HepG2 (cell line): ENCODE measurements around the gene CDK2. TPM values are rescaled to one million over a fixed set of nuclear protein-coding genes. Genes with fewer than 3 reads are reported as not detected.

Experiments used
- ARNT ChIP-seq: fragments of 450-650 bp; IDR thresholded peaks from 2 replicates; pipeline ENCODE4 v1.6.1; 2017
- ATAD3A ChIP-seq: sonication (generic); formaldehyde crosslinking; IDR thresholded peaks from 2 replicates; pipeline ENCODE4 v1.4.0; 2020; ENCODE audit warnings: missing genetic modification reagents
- ATF7-NPFF ChIP-seq: sonication (generic); formaldehyde crosslinking; IDR thresholded peaks from 2 replicates; pipeline ENCODE4 v1.8.1; 2023; ENCODE audit warnings: mild to moderate bottlenecking, low read depth, missing genetic modification reagents, moderate library complexity
- CBX5 ChIP-seq: sonication (generic); formaldehyde crosslinking; IDR thresholded peaks from 2 replicates; pipeline ENCODE4 v1.4.0; 2020; ENCODE audit warnings: missing genetic modification reagents, borderline replicate concordance
- ELF3 ChIP-seq: IDR thresholded peaks from 2 replicates; pipeline ENCODE4 v1.6.1; 2016; ENCODE audit warnings: missing genetic modification reagents, missing compliant biosample characterization
- ESRRA ChIP-seq: sonication (generic); formaldehyde crosslinking; IDR thresholded peaks from 2 replicates; pipeline ENCODE4 v1.5.1; 2020; ENCODE audit warnings: mild to moderate bottlenecking, low read depth, missing genetic modification reagents
- FOXC1 ChIP-seq: sonication (generic); formaldehyde crosslinking; IDR thresholded peaks from 2 replicates; pipeline ENCODE4 v1.8.0; 2022; ENCODE audit warnings: mild to moderate bottlenecking, missing genetic modification reagents, borderline replicate concordance
- HOXA9 ChIP-seq: sonication (generic); formaldehyde crosslinking; IDR thresholded peaks from 2 replicates; pipeline ENCODE4 v1.8.1; 2022; ENCODE audit warnings: missing genetic modification reagents, mild to moderate bottlenecking, moderate library complexity, borderline replicate concordance
- KDM5B ChIP-seq: sonication (generic); formaldehyde crosslinking; IDR thresholded peaks from 2 replicates; pipeline ENCODE4 v1.4.0; 2020; ENCODE audit warnings: missing genetic modification reagents, mild to moderate bottlenecking, borderline replicate concordance
- KLF11 ChIP-seq: IDR thresholded peaks from 2 replicates; pipeline ENCODE4 v1.6.1; 2016; ENCODE audit warnings: missing compliant biosample characterization
- KLF9 ChIP-seq: IDR thresholded peaks from 2 replicates; pipeline ENCODE4 v1.6.1; 2016; ENCODE audit warnings: low read depth
- MED13 ChIP-seq: sonication (generic); formaldehyde crosslinking; IDR thresholded peaks from 2 replicates; pipeline ENCODE4 v1.5.0; 2020; ENCODE audit warnings: missing genetic modification reagents
- NR3C1 ChIP-seq: sonication (generic); formaldehyde crosslinking; IDR thresholded peaks from 2 replicates; pipeline ENCODE4 v1.4.0; 2020; ENCODE audit warnings: missing genetic modification reagents
- SAP130 ChIP-seq: IDR thresholded peaks from 2 replicates; pipeline ENCODE4 v1.6.1; 2016; ENCODE audit warnings: low read depth
- TARDBP ChIP-seq: sonication (generic); formaldehyde crosslinking; IDR thresholded peaks from 2 replicates; pipeline ENCODE4 v1.8.0; 2022; ENCODE audit warnings: mild to moderate bottlenecking, missing genetic modification reagents
- XBP1 ChIP-seq: sonication (generic); formaldehyde crosslinking; IDR thresholded peaks from 2 replicates; pipeline ENCODE4 v1.5.0; 2020; ENCODE audit warnings: missing genetic modification reagents
- ZBTB42 ChIP-seq: sonication (generic); formaldehyde crosslinking; IDR thresholded peaks from 2 replicates; pipeline ENCODE4 v1.5.0; 2020; ENCODE audit warnings: mild to moderate bottlenecking, missing genetic modification reagents
- ZNF143 ChIP-seq: sonication (generic); formaldehyde crosslinking; IDR thresholded peaks from 2 replicates; pipeline ENCODE4 v1.4.0; 2020; ENCODE audit warnings: missing genetic modification reagents
- ZNF335 ChIP-seq: sonication (generic); formaldehyde crosslinking; IDR thresholded peaks from 2 replicates; pipeline ENCODE4 v1.4.0; 2020; ENCODE audit warnings: missing genetic modification reagents
- ZNF777 ChIP-seq: sonication (generic); formaldehyde crosslinking; IDR thresholded peaks from 2 replicates; pipeline ENCODE4 v1.4.0; 2020; ENCODE audit warnings: missing genetic modification reagents
- ZNF841 ChIP-seq: sonication (generic); formaldehyde crosslinking; IDR thresholded peaks from 2 replicates; pipeline ENCODE4 v1.8.1; 2023; ENCODE audit warnings: missing genetic modification reagents, borderline replicate concordance
- polyA plus RNA-seq, 8 experiments: library from polyadenylated mRNA; depleted of rRNA in 3 of 8; stranded (reverse) in 7 of 8; unstranded in 1 of 8; fragments of >200 nt; fragmentation: Illumina TruSeq in 4 of 8; extraction: Trizol in 4 of 8; gene quantifications; 2 replicates each; pipeline versions ENCODE4 v1.2.1 to v1.2.3, GENCODE V29; 2011 to 2016; ENCODE audit warnings: low read depth in 4 of 8, missing spikeins in 1 of 8, mixed read lengths in 1 of 8; ENCODE audit not compliant: insufficient read depth in 1 of 8
- total RNA-seq, 5 experiments: library from RNA; depleted of rRNA; stranded (reverse); fragments of >200 nt; fragmentation: Illumina TruSeq; extraction: Trizol; gene quantifications; 2 replicates each; pipeline ENCODE4 v1.2.3, GENCODE V29; 2016; ENCODE audit warnings: low read depth in 1 of 5
- TF ChIP-seq, protein P1 (sequence below): sonication (generic); formaldehyde crosslinking; IDR thresholded peaks from 2 replicates; pipeline ENCODE4 v1.5.0; 2020; ENCODE audit warnings: mild to moderate bottlenecking, low read depth, missing genetic modification reagents, borderline replicate concordance
- TF ChIP-seq, protein P2 (sequence below): sonication (generic); formaldehyde crosslinking; IDR thresholded peaks from 2 replicates; pipeline ENCODE4 v1.4.0; 2020; ENCODE audit warnings: missing genetic modification reagents
- TF ChIP-seq, protein P3 (sequence below): sonication (generic); formaldehyde crosslinking; conservative IDR thresholded peaks from 2 replicates; pipeline ENCODE4 v1.5.0; 2020; ENCODE audit warnings: missing genetic modification reagents
- TF ChIP-seq, protein P4 (sequence below), 2 experiments: sonication (generic) in 1 of 2; formaldehyde crosslinking in 1 of 2; IDR thresholded peaks; 2 replicates each; pipeline versions ENCODE4 v1.4.0 to v1.6.1; 2018 to 2020; ENCODE audit warnings: missing genetic modification reagents in 2 of 2, borderline replicate concordance in 1 of 2, low read depth in 1 of 2, mild to moderate bottlenecking in 1 of 2, missing biosample characterization in 1 of 2

Gene CDK2
- total and polyA plus RNA-seq, 2 of the 13 experiments (the other 11 are each of a cell fraction or from before 2014, with no cell fraction given) = 47.5 to 52.6 TPM

DNA sequence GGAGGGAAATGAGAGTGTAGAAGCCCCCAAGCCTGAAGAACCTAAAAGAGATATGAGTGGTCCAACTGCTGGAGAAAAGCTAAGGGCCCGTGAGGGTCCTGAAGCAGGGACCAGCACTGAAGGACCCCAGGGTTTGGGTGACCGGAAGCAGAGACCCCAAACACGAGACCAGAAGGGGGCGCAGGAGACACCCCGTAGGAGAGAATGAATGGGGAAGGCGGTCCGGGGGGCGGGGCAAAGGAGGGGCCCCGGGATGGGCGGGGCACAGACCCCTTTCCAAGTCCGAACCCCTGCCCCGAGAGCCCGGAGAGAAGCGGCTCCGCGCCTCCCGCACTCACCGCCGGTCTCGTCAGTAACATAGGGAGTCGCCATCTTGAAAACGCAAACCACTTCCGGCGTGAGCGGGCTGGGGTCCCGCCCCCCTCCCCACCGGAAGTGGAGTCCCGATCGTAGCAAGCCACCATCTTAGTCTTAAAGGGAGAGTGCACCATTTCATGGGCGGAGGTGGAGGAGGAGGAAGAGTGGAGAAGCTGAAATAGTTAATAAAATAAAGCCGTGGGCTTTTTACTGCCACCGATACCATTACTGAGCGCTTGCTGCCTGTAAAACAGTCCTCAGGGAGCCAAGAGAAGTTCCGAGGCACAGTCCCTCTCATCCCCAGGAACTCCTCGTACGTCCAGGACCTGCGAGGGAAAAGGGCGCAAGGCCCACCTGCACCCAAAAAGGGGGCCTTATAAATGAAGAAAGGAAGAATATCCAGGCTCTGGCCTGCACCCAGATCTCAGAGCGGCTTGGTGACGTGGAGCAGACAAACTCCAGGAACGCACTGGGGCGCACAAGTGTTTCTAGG, 39.7 kb upstream of the CDK2 start (continued):
- TF ChIP-seq ATAD3A (CRISPR knock-in tag) (no peak), KLF11 (CRISPR knock-in tag) (0 out of 2 replicates have a peak, but pooled peaks have one; percentile 29), ELF3 (CRISPR knock-in tag) (peak; percentile 44; the same call in 1 of the 2 replicates), CBX5 (CRISPR knock-in tag) (0 out of 2 replicates have a peak, but pooled peaks have one; percentile 15), ZNF143 (CRISPR knock-in tag) (peak; percentile 53), ZNF777 (peak; percentile 50), ESRRA (CRISPR knock-in tag) (no peak), ATF7-NPFF (CRISPR knock-in tag) (no peak), HOXA9 (CRISPR knock-in tag) (no peak), FOXC1 (no peak), MED13 (CRISPR knock-in tag) (peak; percentile 16; the same call in 1 of the 2 replicates), ZNF335 (CRISPR knock-in tag) (0 out of 2 replicates have a peak, but pooled peaks have one; percentile 44), NR3C1 (CRISPR knock-in tag) (no peak), ZBTB42 (CRISPR knock-in tag) (no peak), KDM5B (CRISPR knock-in tag) (peak; percentile 50), KLF9 (CRISPR knock-in tag) (no peak), TARDBP (0 out of 2 replicates have a peak, but pooled peaks have one; percentile 19), ARNT (no peak), SAP130 (CRISPR knock-in tag) (peak; percentile 77), ZNF841 (no peak), XBP1 (CRISPR knock-in tag) (0 out of 2 replicates have a peak, but pooled peaks have one; percentile 32)
- TF ChIP-seq, protein P1, sequence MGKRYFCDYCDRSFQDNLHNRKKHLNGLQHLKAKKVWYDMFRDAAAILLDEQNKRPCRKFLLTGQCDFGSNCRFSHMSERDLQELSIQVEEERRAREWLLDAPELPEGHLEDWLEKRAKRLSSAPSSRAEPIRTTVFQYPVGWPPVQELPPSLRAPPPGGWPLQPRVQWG = no peak
- TF ChIP-seq, protein P2, sequence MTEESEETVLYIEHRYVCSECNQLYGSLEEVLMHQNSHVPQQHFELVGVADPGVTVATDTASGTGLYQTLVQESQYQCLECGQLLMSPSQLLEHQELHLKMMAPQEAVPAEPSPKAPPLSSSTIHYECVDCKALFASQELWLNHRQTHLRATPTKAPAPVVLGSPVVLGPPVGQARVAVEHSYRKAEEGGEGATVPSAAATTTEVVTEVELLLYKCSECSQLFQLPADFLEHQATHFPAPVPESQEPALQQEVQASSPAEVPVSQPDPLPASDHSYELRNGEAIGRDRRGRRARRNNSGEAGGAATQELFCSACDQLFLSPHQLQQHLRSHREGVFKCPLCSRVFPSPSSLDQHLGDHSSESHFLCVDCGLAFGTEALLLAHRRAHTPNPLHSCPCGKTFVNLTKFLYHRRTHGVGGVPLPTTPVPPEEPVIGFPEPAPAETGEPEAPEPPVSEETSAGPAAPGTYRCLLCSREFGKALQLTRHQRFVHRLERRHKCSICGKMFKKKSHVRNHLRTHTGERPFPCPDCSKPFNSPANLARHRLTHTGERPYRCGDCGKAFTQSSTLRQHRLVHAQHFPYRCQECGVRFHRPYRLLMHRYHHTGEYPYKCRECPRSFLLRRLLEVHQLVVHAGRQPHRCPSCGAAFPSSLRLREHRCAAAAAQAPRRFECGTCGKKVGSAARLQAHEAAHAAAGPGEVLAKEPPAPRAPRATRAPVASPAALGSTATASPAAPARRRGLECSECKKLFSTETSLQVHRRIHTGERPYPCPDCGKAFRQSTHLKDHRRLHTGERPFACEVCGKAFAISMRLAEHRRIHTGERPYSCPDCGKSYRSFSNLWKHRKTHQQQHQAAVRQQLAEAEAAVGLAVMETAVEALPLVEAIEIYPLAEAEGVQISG = peak; percentile 70
- TF ChIP-seq, protein P3, sequence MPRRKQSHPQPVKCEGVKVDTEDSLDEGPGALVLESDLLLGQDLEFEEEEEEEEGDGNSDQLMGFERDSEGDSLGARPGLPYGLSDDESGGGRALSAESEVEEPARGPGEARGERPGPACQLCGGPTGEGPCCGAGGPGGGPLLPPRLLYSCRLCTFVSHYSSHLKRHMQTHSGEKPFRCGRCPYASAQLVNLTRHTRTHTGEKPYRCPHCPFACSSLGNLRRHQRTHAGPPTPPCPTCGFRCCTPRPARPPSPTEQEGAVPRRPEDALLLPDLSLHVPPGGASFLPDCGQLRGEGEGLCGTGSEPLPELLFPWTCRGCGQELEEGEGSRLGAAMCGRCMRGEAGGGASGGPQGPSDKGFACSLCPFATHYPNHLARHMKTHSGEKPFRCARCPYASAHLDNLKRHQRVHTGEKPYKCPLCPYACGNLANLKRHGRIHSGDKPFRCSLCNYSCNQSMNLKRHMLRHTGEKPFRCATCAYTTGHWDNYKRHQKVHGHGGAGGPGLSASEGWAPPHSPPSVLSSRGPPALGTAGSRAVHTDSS = no peak
- TF ChIP-seq, protein P4, sequence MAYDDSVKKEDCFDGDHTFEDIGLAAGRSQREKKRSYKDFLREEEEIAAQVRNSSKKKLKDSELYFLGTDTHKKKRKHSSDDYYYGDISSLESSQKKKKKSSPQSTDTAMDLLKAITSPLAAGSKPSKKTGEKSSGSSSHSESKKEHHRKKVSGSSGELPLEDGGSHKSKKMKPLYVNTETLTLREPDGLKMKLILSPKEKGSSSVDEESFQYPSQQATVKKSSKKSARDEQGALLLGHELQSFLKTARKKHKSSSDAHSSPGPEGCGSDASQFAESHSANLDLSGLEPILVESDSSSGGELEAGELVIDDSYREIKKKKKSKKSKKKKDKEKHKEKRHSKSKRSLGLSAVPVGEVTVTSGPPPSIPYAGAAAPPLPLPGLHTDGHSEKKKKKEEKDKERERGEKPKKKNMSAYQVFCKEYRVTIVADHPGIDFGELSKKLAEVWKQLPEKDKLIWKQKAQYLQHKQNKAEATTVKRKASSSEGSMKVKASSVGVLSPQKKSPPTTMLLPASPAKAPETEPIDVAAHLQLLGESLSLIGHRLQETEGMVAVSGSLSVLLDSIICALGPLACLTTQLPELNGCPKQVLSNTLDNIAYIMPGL (CRISPR knock-in tag; IDR thresholded peaks at IDR 0.05; ENCODE audit: borderline replicate concordance in 1 of 2, low read depth in 1 of 2) = peak; percentile 33 to 41; a peak in 2 of 4 replicates
